Measurements from ENCODE around the gene ZNF490.
"Not testable (repeated sequence)": the region's sequence is repeated elsewhere in the genome, so short reads cannot be mapped to it uniquely, and the experiment has no call there.

Gene ZNF490

DNA sequence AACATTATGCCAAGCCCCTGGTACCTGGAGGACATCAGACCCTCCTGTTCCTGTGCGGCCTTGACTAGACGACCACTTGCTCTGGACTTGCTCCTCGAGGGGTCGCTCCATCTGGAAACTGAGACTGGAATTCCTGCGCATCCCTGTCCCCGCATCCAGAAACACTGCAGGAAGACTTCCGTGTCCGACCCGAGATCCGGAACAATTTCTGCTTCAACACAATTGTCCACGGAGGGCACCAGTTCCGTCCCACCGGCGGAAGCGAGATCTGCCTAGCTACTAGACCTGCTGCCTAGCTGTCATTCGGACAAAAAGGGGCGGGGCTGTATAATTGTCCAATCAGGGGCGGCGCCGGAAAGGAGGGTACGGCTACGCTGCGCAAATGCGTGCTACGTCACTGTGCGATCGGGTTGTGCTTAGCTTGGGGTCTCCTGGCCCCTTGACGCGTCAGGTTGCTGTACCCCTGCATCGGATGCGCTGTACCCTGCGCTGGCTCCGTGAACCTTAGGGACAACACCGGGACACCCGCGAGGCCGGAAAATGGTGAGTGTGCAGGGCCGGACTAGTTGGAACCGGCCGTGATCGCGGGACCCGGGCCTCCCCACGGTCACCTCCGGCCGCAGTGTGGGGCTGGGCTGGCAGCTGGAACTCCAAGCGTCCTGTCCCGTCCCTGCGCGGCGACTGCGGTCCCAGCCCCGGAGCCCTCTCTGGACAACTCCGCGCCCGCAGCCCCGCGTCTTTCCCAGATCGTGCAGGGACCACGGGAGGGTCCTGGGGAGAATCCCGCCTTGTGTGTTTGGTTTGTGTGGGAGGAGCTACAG, at the start of gene ZNF490, which contains the start of gene ZNF791:
Gene ZNF490, minus strand, starts transcription at position 274 of the 821 bp plus-strand sequence. Its CDS starts 133 bp downstream, at position 141.
Gene ZNF791, plus strand, starts transcription at position 381 of the 821 bp plus-strand sequence. Its CDS starts 160 bp downstream, at position 541.
- peak; percentile 89 for DNase-seq

DNA sequence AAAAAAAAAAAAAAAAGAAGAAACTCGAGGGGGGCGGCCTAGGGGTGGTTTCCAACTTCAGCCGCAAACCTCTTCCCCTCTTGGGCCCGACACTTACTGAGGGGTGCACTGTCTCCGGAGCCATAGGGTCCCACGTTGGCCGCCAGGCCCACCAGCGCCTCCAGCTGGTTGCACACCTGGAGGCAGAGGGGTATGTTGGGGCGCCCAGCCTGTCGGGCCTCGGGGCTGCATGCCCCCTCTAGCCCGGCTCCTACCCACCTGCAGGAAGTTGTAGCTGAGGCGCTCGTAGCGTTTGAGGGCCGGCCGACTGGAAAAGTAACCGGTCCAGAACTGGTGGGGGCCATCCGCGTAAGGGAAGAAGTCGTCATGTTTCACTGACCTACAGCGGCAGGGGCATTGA, 47.4 kb upstream of the ZNF490 start:
- no peak for DNase-seq

DNA sequence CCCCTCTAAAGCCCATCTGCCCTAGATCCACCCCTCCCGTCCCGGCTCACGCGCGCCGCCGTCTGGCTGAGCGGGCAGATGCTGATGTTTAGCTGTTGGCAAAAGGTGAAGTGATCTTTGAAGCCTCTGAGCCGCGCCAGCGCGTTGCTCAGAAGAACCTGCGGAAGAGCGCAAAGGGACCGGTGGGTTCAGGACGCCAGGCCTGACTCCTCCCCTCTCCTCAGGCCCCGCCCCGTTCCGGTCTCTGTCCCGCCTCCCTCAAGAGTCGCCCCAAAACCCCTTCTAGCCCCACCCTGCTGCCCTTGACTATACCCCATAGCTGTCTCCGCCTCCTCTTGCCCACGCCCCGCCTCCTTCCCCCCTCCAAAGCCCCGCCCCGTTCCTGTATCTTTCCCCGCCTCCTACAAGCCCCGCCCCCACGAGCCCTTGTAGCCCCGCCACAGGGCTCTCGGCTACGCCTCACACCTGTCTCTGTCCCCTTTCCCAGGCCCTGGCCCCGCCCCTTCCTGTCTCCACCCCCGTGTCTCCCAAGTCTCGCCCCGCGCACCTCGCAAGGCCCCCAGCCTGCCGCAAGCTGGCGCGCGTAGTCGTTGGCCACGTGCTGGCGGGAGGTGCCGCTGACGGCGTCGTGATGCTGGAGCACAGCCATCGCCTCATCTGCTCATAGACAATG, 46.4 kb upstream of the ZNF490 start:
- DNase-seq, result no peak

DNA sequence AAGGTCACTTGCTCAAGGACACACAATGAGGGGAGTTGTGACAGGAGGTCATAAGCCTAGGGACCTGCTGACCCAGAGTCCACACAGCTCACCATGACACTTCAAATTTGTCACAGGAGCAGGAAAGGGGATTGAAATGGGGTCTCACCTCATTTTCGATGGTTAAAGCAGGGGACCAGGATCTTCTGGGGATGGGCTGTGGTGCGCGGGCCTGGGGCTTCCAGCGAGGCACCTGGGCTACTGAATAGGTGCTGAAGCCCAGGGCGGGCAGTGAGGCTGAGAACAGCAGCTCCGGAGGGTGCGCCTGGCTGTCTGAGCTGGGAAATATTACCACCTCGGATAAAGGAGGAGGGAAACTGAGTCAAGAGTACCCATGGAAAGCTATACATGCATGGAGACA, 44.9 kb upstream of the ZNF490 start:
- no peak for DNase-seq

DNA sequence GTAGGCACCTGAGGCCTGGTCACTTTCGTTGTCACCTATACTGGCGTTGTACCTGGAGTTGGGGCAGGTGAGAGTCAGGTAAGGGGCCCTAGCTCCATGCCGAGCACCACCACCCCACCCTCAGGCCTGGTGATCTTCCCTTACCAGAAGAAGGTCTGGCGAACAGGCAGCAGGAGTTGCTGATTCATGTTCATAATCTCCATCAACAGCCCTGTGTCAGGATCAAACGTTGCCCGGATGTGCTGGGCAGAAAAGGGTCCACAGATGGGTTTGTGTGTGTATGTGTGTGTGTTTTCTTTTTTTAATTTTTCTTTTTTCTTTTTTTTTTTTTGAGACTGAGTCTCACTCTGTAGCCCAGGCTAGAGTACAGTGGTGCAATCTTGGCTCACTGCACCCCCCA, 41.6 kb upstream of the ZNF490 start:
- DNase-seq, result no peak

DNA sequence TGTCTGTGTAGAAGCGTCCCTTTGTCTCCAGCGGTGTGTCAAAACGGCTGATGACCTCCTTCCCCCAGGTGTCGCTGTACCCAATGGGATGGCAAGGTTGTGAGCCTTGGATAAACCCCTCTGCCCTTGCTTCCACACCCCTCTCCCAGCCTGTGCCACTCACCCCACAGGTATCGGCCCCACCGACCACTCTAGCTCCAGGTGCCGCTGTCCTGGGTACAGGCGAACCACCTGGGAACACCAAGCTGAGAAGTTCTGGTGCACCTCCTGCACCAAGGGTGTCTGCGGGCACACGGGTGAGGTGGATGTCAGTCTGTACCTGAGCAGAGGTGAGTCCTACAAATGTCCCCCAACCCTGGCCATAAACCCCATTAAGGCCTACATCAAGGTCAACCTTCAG, 39.3 kb upstream of the ZNF490 start:
- DNase-seq, result no peak

DNA sequence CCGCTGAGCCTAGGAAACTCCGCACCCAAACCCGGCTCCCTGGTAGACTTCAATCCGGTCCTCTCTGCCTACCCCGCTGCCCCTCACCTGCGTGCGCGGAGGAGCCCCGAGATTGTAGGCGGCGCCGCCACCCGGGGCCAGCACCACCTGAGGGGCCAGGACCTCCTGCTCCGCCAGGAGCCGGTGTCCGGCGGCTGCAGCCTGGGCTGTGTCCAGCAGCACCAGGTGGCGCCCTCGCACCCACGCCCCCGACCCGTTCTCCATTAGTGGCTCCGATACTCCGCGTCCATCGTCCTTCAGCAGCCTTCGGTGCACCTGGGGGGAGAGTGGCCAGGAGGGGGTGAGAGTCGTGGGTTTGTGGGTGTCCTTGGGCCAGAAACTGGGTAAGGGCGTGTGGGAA, 37.5 kb upstream of the ZNF490 start:
- no peak for DNase-seq

DNA sequence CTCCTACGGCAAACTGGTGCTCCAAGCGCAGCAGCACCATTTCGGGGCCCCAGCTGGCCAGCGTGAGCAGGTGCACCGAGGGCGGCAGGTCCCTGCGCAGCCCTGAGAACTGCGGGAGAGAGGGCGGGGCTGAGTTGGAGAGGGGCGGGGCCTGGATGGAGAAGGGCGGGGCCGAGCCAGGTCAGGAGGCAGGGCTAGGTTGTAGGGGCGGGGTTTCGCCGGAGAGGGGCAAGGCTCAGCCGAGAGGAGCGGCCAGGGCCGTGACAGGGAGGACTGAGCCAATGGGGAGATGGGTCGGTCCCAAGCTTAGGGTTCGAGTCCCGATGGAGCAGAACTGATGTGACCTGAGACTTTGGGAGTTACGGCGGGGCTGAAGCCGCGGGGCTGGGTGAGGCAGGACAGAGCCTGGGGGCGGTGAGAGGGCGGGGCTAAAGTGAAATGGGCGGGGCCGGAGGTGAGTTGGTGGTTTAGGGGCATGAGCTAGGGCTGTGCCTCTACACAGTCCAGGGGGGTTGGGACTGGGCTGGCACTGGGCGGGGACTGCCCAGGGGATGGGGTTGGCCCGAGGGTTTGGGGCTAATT, 37.0 kb upstream of the ZNF490 start:
- DNase-seq, result no peak

DNA sequence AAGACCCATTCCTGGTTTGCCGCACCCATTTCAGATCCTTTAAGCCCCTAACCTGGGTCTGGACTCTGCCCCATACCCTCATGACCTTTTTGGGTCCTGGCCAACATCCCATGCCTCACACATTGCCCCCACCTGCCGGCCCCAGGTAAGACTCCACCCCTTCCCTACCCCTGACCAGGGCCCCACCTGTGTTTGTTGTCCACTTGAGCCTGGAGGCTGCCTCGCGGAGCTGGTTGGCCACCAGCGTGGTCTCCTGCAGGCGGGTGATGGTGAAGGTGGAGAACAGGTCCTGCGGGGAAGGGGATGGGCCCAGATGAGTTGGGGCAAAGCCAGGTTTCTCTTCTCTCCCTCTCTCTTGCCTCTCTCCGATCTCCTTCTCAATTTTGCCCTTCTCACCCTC, 36.4 kb upstream of the ZNF490 start:
- no peak for DNase-seq

DNA sequence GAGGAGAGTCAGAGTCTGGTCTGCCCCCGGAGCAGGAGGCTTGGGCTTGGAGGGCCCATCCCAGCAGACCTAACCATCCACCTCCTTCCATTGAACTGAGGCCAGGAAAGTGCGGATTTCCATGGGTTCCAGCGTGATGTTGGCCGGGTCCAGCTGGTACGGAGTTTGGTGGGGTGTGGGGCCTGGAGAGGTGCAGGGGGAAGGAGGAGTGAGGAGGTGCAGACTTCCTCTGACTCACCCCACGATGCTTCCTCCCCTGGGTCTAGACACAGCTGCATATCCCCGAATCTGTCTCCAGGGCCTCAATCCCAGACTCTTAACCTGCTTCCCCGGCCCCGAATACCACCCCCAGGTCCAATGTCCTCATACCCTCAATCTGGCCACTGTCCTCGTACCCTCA, 35.9 kb upstream of the ZNF490 start:
- no peak for DNase-seq

DNA sequence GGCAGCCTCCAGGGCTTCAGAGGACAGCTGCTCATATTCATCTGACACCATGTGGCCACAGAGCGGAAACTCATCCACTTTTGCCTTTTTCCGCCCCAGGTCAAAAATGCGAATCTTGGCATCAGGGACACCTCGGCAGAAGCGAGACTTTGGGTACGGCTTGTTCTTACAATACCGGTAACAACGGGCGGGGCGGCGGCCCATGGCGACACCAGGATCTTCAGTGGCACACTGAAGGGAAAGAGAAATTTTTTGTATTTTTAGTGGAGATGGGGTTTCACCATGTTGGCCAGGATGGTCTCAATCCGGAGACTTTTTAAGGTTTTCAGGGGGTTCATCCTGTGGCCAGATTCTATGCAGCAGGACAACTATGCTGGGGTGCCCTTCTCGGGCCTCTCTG, 33.1 kb upstream of the ZNF490 start:
- not testable (repeated sequence) for DNase-seq

DNA sequence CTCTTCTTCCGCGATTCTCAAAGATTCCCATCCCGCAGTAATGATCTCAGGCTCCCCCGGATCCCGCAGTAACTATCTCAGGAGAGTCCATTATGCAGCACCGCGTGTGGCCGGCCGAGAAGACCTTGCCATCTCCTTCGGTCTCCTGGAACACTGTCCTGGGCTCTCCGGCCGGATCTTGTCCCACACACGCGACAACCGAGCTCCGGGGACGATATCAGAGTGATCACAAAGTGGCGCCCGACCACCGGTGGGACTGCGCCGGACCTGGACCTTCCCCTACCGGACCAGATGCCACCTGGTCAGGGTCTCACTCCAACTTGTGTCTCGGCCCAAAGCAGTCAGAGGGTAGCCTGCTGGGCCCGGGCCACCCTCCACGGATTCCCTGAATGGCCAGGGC, 31.9 kb upstream of the ZNF490 start:
- DNase-seq, result no peak

DNA sequence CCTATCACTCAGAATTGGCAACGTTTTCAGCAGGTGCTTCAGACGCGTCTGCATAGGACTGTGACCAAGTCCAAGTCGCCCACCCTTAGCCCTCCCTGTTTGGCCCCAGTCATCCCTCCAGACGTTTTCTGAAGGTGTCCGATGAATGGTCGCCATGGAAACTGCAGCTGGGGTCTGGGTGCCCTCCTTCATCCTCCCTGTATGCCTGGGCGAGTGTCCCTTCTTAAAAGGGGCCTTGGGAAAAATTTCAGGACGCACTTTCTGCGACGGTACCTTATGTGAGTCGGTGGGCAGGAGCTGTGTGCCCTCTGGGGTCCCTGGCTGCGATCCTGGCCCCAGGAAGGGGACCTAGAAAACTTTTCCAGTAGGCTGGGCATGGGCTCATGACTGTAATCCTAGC, 30.8 kb upstream of the ZNF490 start:
- DNase-seq, result no peak

DNA sequence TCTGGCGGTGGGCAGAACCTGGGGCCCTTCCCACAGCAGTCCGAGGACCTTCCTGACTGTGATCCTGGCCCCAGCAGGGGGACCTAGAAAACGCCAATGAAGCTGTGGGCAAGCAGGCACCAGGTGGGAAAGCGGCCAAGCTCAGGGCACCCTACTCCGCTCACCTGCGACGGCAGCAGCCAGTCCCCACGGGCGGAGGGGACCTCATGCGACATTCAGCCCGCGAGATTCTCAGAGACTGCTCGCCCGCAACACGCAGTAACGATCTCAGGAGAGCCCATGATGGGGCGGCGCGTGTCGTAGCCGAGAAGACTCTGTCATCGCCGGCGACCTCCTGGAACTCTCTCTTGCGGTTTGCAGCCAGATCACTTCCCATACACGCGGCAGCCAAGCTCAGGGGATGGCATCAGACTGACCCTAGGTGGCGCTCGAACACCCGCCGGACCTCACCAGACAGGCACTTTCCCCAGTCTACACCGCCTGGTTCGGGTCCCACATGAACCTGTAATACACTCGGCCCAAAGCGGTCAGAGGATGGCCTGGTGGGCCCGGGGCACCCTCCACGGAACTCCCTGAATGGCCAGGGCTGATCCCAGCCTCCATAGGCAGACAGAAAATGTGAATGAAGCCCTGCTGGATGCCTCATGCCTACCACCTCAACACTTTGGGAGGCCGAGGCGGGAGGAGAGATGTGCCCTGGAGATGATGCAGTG, 29.4 kb upstream of the ZNF490 start:
- no peak for DNase-seq

DNA sequence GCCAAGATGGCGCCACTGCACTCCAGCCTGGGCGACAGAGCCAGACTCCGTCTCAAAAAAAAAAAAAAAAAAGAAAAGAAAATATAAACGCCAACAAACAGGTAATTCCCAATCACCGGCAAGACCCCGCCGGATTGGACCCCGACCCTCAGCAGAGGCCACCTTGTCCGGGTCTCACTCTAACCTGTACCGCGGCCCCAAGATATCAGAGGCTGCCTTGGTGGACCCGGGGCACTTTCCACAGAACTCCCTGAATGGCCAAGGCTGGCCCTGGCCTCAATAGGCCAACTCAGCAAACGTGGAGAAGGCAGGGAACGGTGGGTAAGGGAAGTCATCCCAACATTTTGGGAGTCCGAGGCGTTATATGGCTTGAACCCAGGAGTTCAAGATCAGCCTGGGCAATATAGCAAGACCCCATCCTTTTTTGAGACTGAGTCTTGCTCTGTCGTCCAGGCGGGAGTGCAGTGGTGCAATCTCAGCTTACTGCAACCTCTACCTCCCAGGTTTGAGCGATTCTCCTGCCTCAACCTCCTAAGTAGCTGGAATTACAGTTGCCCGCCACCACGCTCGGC, 28.1 kb upstream of the ZNF490 start:
- no peak for DNase-seq

DNA sequence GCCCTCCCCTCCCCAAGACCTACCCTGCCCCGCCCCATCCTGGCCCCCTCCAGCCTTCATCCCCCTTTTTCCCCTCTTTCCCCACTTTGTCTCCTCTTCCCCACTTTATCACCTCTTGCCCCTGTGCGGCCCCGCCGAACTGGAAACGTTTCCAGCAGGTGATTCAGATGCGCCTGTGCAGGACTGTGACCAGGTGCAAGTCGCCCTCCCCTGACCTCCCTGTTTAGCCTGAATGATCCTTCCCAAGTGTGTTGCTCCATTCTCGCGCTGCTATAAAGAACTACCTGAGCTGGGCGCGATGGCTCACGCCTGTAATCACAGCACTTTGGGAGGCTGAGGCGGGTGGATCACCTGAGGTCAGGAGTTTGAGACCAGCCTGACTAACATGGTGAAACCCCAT, 26.0 kb upstream of the ZNF490 start:
- DNase-seq, result no peak

DNA sequence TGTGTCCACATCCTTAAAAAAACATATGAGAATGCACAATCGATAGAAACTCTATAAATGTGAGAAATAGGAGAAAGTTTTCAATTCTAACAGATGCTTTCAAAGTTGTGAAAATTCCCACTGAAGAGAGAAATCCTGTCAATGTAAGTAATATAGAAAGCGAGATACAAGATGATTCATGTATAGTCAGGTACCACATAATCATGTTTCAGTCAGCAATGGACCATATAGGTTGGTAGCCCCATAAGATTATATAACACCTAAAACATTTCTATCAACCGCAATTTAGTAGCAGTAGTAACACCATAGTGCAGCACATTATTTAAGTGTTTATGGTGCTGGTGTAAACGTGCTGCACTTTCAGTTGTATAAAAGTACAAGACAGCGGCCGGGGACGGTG, 18.6 kb upstream of the ZNF490 start:
- no peak for DNase-seq

DNA sequence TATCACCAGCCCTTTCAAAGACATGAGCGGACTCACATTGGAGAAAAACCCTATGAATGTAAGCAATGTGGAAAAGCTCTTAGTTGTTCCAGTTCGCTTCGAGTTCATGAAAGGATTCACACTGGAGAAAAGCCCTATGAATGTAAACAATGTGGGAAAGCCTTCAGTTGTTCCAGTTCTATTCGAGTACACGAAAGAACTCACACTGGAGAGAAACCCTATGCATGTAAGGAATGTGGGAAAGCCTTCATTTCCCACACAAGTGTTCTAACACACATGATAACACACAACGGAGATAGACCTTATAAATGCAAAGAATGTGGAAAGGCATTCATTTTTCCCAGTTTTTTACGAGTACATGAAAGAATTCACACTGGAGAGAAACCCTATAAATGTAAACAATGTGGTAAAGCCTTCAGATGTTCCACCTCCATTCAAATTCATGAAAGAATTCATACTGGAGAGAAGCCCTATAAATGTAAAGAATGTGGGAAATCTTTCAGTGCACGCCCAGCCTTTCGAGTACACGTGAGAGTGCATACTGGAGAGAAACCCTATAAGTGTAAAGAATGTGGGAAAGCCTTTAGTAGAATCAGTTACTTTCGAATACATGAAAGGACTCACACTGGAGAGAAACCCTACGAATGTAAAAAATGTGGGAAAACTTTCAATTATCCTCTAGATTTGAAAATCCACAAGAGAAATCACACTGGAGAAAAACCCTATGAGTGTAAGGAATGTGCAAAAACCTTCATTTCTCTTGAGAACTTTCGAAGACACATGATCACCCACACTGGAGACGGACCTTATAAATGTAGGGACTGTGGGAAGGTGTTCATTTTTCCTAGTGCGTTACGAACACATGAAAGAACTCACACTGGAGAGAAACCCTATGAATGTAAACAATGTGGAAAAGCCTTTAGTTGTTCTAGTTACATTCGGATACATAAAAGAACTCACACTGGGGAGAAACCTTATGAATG, 17.7 kb upstream of the ZNF490 start:
- no peak for DNase-seq

DNA sequence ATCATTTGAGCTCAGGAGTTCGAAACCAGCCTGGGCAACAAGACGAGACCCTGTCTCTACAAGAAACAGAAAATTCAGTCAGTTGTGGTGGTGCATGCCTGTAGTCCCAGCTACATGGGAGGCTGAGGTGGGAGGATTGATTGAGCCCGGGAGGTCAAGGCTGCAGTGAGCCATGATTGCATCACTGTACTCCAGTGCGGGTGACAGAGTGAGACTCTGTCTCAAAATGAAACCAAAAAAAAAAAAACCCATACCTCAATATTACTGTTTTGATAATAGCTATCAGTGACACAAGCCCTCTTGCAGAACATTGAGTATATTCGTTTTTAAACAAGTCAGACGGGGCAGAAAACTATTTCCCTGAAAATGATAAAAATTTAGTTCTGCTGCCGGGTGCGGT, 16.3 kb upstream of the ZNF490 start:
- DNase-seq, result no peak

DNA sequence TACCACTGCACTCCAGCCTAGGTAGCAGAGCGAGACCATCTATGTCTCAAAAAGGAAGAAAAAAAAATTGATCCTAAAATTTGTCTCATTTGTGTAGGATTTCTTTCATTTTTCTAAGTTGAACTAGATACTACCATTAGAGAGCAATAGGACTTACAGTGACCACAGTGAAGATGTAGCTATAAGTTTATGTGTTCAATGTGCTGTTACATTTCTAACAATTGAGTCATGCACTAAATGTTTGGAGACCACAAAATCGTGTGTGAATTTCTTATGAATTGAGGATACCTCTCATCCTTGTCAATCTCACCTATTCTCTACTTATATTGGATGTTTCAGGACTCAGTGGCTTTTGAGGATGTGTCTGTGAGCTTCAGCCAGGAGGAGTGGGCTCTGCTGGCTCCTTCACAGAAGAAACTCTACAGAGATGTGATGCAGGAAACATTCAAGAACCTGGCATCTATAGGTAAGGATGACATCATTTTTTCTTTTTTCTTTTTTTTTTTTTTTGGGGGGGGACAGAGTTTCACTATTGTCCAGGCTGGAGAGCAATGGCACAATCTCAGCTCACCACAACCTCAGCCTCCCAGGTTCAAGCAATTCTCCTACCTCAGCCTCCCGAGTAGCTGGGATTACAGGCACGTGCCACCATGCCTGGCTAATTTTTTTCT, 12.9 kb upstream of the ZNF490 start:
- no peak for DNase-seq

Measured in NCI-H1436 treated with DMSO at 0.1 percent for 48 hours (cell line).